Raji (cell line): ENCODE results near the gene C9orf78.

Experiments used
- POLR2A ChIP-seq: IDR thresholded peaks from 2 replicates; pipeline ENCODE4 v1.6.1; 2011; ENCODE audit warnings: low read depth, low read length, control low read depth; ENCODE audit not compliant: insufficient read depth

Gene C9orf78

GRCh38 chr9:129873563-129874190 is 38.6 kb upstream of the C9orf78 start:
- TF ChIP-seq POLR2A: no peak

- no peak for TF ChIP-seq POLR2A
Measured at GRCh38 chr9:129871046-129871445, 36.0 kb upstream of the C9orf78 start.

GRCh38 chr9:129869585-129870501 is 34.8 kb upstream of the C9orf78 start:
- no peak for TF ChIP-seq POLR2A

- TF ChIP-seq POLR2A: no peak
Measured at GRCh38 chr9:129868872-129869486, 33.9 kb upstream of the C9orf78 start.

- no peak for TF ChIP-seq POLR2A
Measured at GRCh38 chr9:129868023-129868871, 33.2 kb upstream of the C9orf78 start.

- no peak for TF ChIP-seq POLR2A
Measured at GRCh38 chr9:129867136-129868022, 32.3 kb upstream of the C9orf78 start.

GRCh38 chr9:129866394-129867135 is 31.5 kb upstream of the C9orf78 start:
- no peak for TF ChIP-seq POLR2A

- TF ChIP-seq POLR2A: no peak
Measured at GRCh38 chr9:129865668-129866320, 30.7 kb upstream of the C9orf78 start.

- TF ChIP-seq POLR2A: no peak
Measured at GRCh38 chr9:129864991-129865647, 30.0 kb upstream of the C9orf78 start.

GRCh38 chr9:129863059-129863690 is 28.1 kb upstream of the C9orf78 start:
- TF ChIP-seq POLR2A: no peak

- no peak for TF ChIP-seq POLR2A
Measured at GRCh38 chr9:129861447-129861827, 26.4 kb upstream of the C9orf78 start.
